Smooth muscle cell (in vitro differentiated cells): ENCODE measurements around the gene ATG12. TPM values are rescaled to one million over a fixed set of nuclear protein-coding genes. Genes with fewer than 3 reads are reported as not detected.
A peak's percentile ranks its signal among the peaks of the same experiment; 100 is the strongest.

Source experiments
- DNase-seq: peaks from one replicate; lab custom pipeline; 2025; ENCODE audit not compliant: unreplicated experiment; lab: John Stamatoyannopoulos, UW
- H2AFZ ChIP-seq: fragments of 200-600 bp; sonication (generic); 2 replicates; pipeline ENCODE4 v1.6.0; 2016; ENCODE audit warnings: antibody characterized with exemption, low read depth, mild to moderate bottlenecking
- H3F3A ChIP-seq: fragments of 200-600 bp; sonication (generic); 2 replicates; pipeline ENCODE4 v1.6.0; 2017; ENCODE audit warnings: antibody characterized with exemption, low read depth
- H3K27ac ChIP-seq: fragments of 200-600 bp; sonication (generic); 2 replicates; pipeline ENCODE4 v1.5.1; 2016; ENCODE audit warnings: low read depth, mild to moderate bottlenecking
- H3K27me3 ChIP-seq: fragments of 200-600 bp; sonication (generic); 2 replicates; pipeline ENCODE4 v1.6.1; 2016; ENCODE audit warnings: low read depth, mild to moderate bottlenecking
- H3K36me3 ChIP-seq: fragments of 200-600 bp; sonication (generic); 2 replicates; pipeline ENCODE4 v1.5.1; 2016; ENCODE audit warnings: low read depth
- H3K4me1 ChIP-seq: fragments of 200-600 bp; sonication (generic); 2 replicates; pipeline ENCODE4 v1.5.1; 2016; ENCODE audit warnings: low read depth
- H3K4me2 ChIP-seq: fragments of 200-600 bp; sonication (generic); 2 replicates; pipeline ENCODE4 v1.6.0; 2016; ENCODE audit warnings: mild to moderate bottlenecking
- H3K4me3 ChIP-seq: fragments of 200-600 bp; sonication (generic); 2 replicates; pipeline ENCODE4 v1.5.1; 2016; ENCODE audit warnings: mild to moderate bottlenecking
- H3K79me2 ChIP-seq: fragments of 200-600 bp; sonication (generic); 2 replicates; pipeline ENCODE4 v1.6.0; 2016; ENCODE audit warnings: low read depth, mild to moderate bottlenecking
- H3K9ac ChIP-seq: fragments of 200-600 bp; sonication (generic); 2 replicates; pipeline ENCODE4 v1.6.0; 2016; ENCODE audit warnings: low read depth
- H3K9me3 ChIP-seq: fragments of 200-600 bp; sonication (generic); replicated peaks from 2 replicates; pipeline ENCODE4 v1.5.1; 2016; ENCODE audit warnings: low read depth
- H4K20me1 ChIP-seq: fragments of 200-600 bp; sonication (generic); 2 replicates; pipeline ENCODE4 v1.6.0; 2016; ENCODE audit warnings: low read depth
- WGBS: methylation state at CpG from one replicate; pipeline ENCODE4 v1.1.7; 2016; ENCODE audit warnings: low lambda C conversion rate; 5-methylcytosine and 5-hydroxymethylcytosine counted together
- polyA plus RNA-seq: library from polyadenylated mRNA; unstranded; fragments of >200 nt; fragmentation: Nextera tagmentation; extraction: Ambion mirVana; gene quantifications from 2 replicates; pipeline ENCODE4 v1.2.1, GENCODE V29; 2016
- total RNA-seq: library from RNA; depleted of rRNA; stranded (reverse); fragments of >200 nt; gene quantifications from 2 replicates; pipeline ENCODE4 v1.2.3, GENCODE V29; 2014
- TF ChIP-seq, protein P1 (sequence below): fragments of 200-600 bp; sonication (generic); IDR thresholded peaks from 2 replicates; pipeline ENCODE4 v1.5.1; 2017; ENCODE audit warnings: borderline replicate concordance, mild to moderate bottlenecking, antibody characterized with exemption; ENCODE audit not compliant: insufficient read depth, poor library complexity, severe bottlenecking

The ATG12 gene
- total and polyA plus RNA-seq, 2 experiments from 2014 or later = 58.6 to 139 TPM

DNA sequence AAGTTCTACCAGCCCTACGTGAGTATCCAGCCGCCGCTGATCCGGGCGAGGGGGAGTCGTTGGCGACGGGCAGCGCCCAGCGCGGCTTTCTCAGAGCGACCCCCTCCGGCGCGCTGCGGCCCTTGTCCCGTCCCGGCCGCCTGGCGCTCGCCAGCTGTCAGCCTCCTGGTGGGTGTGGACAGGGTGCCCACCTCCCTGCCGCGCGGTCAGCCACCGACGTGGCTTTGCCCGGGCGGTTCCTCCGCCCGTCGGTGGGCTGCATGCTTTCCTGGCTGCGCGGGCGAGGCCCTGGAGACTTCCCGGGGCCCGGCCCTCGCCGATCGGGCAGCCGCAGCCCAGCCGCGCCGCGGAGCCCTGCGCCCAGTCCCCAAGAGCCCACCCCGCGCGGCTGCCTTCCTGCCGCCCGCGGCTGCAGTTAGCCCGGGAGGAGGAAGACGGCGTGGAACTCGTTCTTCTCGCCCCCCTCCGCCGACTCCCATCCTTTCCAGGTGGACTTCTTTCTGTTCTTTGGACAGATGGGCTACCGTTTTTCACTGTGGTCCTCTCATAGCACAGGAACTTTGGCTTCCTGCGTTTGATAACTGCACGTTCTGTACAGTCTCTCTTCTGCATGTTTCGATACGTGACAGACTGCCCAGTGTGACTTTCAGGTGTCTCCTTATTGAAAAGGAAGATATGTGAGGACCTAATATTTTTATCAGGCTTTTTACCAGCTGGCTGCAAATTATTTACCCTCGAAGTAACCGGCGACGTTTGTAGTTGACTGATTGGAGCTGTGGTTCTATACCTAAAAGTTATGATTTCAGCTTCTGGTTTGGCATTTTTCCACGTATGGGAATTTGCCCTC lies 947 bp upstream of the ATG12 start:
- Histone ChIP-seq H3K9ac (peak overlapping the region; percentile 92), H3K4me3 (peak overlapping the region; percentile 96), H2AFZ (peak overlapping the region; percentile 84), H4K20me1 (peaks cover 83% of the 10 kb centered on the region), H3K9me3 (no peaks in the 10 kb centered on the region), H3K4me1 (peaks cover 15% of the 10 kb centered on the region), H3F3A (no peaks in the 10 kb centered on the region), H3K79me2 (peaks cover 95% of the 10 kb centered on the region), H3K27me3 (no peaks in the 10 kb centered on the region), H3K4me2 (peak overlapping the region; percentile 85), H3K36me3 (no peaks in the 10 kb centered on the region), H3K27ac (peak overlapping the region; percentile 87)
- under 1% methylated on average over 58 of the region's 68 CpGs for WGBS
- TF ChIP-seq, protein P1, sequence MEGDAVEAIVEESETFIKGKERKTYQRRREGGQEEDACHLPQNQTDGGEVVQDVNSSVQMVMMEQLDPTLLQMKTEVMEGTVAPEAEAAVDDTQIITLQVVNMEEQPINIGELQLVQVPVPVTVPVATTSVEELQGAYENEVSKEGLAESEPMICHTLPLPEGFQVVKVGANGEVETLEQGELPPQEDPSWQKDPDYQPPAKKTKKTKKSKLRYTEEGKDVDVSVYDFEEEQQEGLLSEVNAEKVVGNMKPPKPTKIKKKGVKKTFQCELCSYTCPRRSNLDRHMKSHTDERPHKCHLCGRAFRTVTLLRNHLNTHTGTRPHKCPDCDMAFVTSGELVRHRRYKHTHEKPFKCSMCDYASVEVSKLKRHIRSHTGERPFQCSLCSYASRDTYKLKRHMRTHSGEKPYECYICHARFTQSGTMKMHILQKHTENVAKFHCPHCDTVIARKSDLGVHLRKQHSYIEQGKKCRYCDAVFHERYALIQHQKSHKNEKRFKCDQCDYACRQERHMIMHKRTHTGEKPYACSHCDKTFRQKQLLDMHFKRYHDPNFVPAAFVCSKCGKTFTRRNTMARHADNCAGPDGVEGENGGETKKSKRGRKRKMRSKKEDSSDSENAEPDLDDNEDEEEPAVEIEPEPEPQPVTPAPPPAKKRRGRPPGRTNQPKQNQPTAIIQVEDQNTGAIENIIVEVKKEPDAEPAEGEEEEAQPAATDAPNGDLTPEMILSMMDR = peak; percentile 30
- no peak for DNase-seq

DNA sequence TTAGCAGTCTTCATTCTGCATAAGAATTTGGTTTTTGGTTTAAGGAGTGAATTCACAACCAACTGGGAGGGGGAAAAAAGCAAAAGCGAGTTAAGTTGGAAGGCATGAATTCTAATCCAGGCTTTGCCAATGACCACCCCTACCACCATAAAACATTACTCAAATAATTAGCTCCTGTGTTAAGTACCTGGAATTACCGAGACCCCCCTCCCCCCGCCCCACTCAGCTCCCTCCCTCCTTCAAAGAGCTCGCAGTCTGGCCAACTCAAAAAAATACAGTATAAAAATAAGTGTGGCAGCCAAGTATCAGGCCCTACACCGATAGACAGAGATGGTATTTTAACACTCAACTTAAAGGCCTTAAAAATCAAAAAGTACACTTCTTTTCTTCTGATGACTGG lies 492 bp downstream of the ATG12 start:
- Histone ChIP-seq H3K27ac (peak overlapping the region; percentile 87), H3K9me3 (no peaks in the 10 kb centered on the region), H3K27me3 (no peaks in the 10 kb centered on the region), H3K79me2 (peaks cover 91% of the 10 kb centered on the region), H3K4me1 (peaks cover 15% of the 10 kb centered on the region), H2AFZ (peak overlapping the region; percentile 84), H3F3A (no peaks in the 10 kb centered on the region), H4K20me1 (peaks cover 75% of the 10 kb centered on the region), H3K4me2 (peak overlapping the region; percentile 85), H3K9ac (peak overlapping the region; percentile 92), H3K36me3 (peaks cover 7% of the 10 kb centered on the region), H3K4me3 (peak overlapping the region; percentile 96)
- 0% methylated on average over 5 of the region's 5 CpGs for WGBS
- TF ChIP-seq, protein P1 = no peak
- no peak for DNase-seq

DNA sequence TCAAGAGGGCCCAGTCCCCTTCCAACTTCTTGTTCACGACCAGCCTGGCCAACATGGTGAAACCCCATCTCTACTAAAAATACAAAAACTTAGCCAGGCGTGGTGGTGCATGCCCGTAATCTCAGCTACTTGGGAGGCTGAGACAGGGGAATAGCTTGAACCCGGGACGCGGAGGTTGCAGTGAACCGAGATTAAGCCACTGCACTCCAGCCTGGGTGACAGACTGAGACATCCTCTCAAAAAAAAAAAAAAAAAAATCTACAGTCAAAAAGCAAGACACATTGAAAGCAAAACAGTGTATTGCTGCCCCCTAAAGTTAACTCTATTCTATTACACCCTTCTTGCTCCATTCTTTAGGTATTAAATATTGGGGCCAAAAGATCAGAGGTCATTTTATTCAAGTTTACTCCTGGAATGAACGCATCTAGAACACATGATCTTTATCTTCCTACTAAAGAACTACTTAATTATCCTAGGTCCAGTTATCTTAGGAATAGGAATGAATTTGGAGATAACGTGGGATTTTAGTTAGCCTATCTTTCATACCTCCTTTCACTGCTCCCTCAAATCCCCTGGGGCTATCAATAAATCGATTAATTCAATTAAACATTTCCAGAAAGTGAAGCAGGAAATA lies 2.4 kb downstream of the ATG12 start:
- Histone ChIP-seq H3K4me2 (peak overlapping the region; percentile 85), H3K4me3 (peak overlapping the region; percentile 96), H3K27ac (peak overlapping the region; percentile 1), H4K20me1 (peaks cover 56% of the 10 kb centered on the region), H3K9ac (no peak overlapping the region), H3K9me3 (no peaks in the 10 kb centered on the region), H3K4me1 (peaks cover 15% of the 10 kb centered on the region), H3F3A (peaks cover 7% of the 10 kb centered on the region), H2AFZ (no peak overlapping the region), H3K36me3 (peaks cover 17% of the 10 kb centered on the region), H3K27me3 (no peaks in the 10 kb centered on the region), H3K79me2 (peaks cover 73% of the 10 kb centered on the region)
- WGBS = 45% methylated on average over 10 of the region's 10 CpGs
- no peak for DNase-seq
- TF ChIP-seq, protein P1 = peak; percentile 65
